ENCODE data around the gene GPR55. TPM values are rescaled to one million over a fixed set of nuclear protein-coding genes. Genes with fewer than 3 reads are reported as not detected.

Gene GPR55
- total RNA-seq, 1 donor from 2014 or later: 0.28 TPM

- Mint-ChIP-seq H3K27me3 (ENCODE audit: unreplicated experiment) (peaks cover 13% of the 10 kb centered on the region), H3K4me3 (ENCODE audit: unreplicated experiment) (no peak overlapping the region), H3K9me3 (ENCODE audit: unreplicated experiment) (no peaks in the 10 kb centered on the region), H3K4me1 (ENCODE audit: unreplicated experiment) (peaks cover 21% of the 10 kb centered on the region), H3K27ac (ENCODE audit: unreplicated experiment) (no peak overlapping the region), H3K36me3 (ENCODE audit: low read depth, unreplicated experiment) (no peaks in the 10 kb centered on the region)
- peak; percentile 67 for TF ChIP-seq CTCF (IDR thresholded peaks at IDR 0.05; ENCODE audit: unreplicated experiment)
- peak; percentile 62 for DNase-seq (ENCODE audit: low spot score)
These were observed 22.7 kb downstream of the GPR55 start for GRCh38 chr2:230902180-230902899.

GRCh38 chr2:230901006-230901405 is 24.0 kb downstream of the GPR55 start:
- no peak for DNase-seq (ENCODE audit: low spot score)
- Mint-ChIP-seq H3K27ac (ENCODE audit: unreplicated experiment) (no peak overlapping the region), H3K4me1 (ENCODE audit: unreplicated experiment) (peaks cover 15% of the 10 kb centered on the region), H3K27me3 (ENCODE audit: unreplicated experiment) (peaks cover 13% of the 10 kb centered on the region), H3K36me3 (ENCODE audit: low read depth, unreplicated experiment) (no peaks in the 10 kb centered on the region), H3K4me3 (ENCODE audit: unreplicated experiment) (no peak overlapping the region), H3K9me3 (ENCODE audit: unreplicated experiment) (no peaks in the 10 kb centered on the region)
- no peak for TF ChIP-seq CTCF (IDR thresholded peaks at IDR 0.05; ENCODE audit: unreplicated experiment)

DNA sequence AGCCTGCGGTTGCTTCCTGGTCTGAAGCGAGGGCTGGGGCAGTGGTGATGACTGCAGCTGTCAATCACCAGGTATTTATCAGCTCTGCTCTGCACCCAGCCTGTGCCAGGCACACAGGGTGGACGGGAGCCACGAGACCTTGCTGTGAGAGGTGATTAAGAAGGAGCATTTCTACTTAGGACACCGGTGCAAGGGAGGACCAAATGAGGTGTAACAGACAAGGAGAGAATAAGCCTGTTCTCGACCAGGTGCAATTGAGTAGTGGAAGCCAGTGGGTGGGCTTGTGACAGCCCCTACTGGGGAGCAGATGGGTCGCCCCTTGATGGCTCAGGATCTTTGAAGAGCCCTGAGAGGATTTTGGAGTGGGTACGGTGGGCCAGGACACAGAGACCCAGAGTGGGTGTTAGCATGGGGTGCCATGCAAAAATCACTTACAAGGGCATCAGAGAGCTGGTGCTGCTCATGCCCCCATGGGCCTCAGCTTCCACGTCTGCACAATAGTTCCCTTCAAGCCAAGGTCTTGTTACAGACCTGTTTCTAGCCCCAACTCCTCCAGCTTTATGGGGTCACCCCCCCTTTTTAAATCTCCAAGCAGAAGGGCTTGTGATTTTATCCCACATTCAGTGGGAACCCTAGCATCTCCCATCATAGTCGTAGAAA is 24.6 kb downstream of the GPR55 start:
- peaks cover 14% of the 10 kb centered on the region for H3K27me3 Mint-ChIP-seq (ENCODE audit: unreplicated experiment)
- H3K36me3 Mint-ChIP-seq (ENCODE audit: low read depth, unreplicated experiment): no peaks in the 10 kb centered on the region
- no peak for DNase-seq (ENCODE audit: low spot score)
- H3K9me3 Mint-ChIP-seq (ENCODE audit: unreplicated experiment): no peaks in the 10 kb centered on the region
- no peak overlapping the region for H3K4me3 Mint-ChIP-seq (ENCODE audit: unreplicated experiment)
- H3K27ac Mint-ChIP-seq (ENCODE audit: unreplicated experiment): no peak overlapping the region
- peaks cover 15% of the 10 kb centered on the region for H3K4me1 Mint-ChIP-seq (ENCODE audit: unreplicated experiment)
- no peak for TF ChIP-seq CTCF (IDR thresholded peaks at IDR 0.05; ENCODE audit: unreplicated experiment)

- Mint-ChIP-seq H3K27ac (ENCODE audit: unreplicated experiment) (no peak overlapping the region), H3K36me3 (ENCODE audit: low read depth, unreplicated experiment) (no peaks in the 10 kb centered on the region), H3K4me1 (ENCODE audit: unreplicated experiment) (peaks cover 15% of the 10 kb centered on the region), H3K27me3 (ENCODE audit: unreplicated experiment) (peaks cover 14% of the 10 kb centered on the region), H3K9me3 (ENCODE audit: unreplicated experiment) (no peaks in the 10 kb centered on the region), H3K4me3 (ENCODE audit: unreplicated experiment) (peak overlapping the region; percentile 71)
- no peak for DNase-seq (ENCODE audit: low spot score)
- no peak for TF ChIP-seq CTCF (IDR thresholded peaks at IDR 0.05; ENCODE audit: unreplicated experiment)
These were observed 25.3 kb downstream of the GPR55 start for GRCh38 chr2:230899786-230900185.

DNA sequence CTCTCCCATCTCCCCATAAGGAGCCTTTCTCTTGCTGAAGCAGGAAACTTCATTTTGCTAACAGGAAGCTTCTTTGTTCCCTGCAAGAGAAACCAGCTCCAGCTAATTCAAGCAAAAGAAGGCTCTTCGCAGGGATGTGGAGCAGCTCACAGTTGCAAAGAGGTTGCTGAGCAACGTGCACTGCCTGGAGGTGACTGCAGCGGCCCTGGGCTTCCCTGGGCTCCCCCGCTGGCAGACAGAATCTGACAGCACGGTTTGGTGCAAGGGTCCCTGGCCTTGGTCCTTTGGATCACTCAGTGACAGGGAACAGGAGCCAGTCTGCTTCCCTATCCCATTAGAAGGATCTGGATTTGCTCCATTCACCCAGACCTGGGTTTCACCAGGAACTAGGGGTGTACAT is 25.8 kb downstream of the GPR55 start:
- no peaks in the 10 kb centered on the region for H3K9me3 Mint-ChIP-seq (ENCODE audit: unreplicated experiment)
- DNase-seq (ENCODE audit: low spot score): peak; percentile 31

More for the DNA sequence above, 25.8 kb downstream of the GPR55 start:
- Mint-ChIP-seq H3K27me3 (ENCODE audit: unreplicated experiment) (peaks cover 14% of the 10 kb centered on the region), H3K27ac (ENCODE audit: unreplicated experiment) (peak overlapping the region; percentile 72), H3K4me3 (ENCODE audit: unreplicated experiment) (no peak overlapping the region), H3K36me3 (ENCODE audit: low read depth, unreplicated experiment) (no peaks in the 10 kb centered on the region), H3K4me1 (ENCODE audit: unreplicated experiment) (peaks cover 14% of the 10 kb centered on the region)
- TF ChIP-seq CTCF (IDR thresholded peaks at IDR 0.05; ENCODE audit: unreplicated experiment): no peak
